OCI-M1 (cell line): ENCODE measurements around the gene LPXN.
A peak's percentile ranks its signal among the peaks of the same experiment; 100 is the strongest.

ENCODE experiments used
- DNase-seq: peaks from one replicate; lab custom pipeline; 2025; lab: John Stamatoyannopoulos, UW

LPXN gene

GRCh38 chr11:58575377-58576020, at the start of gene LPXN:
Gene LPXN (minus strand): TSS chr11:58575856. CDS start chr11:58575772, 84 bp downstream.
- DNase-seq = peak; percentile 80

GRCh38 chr11:58625086-58625485, 49.4 kb upstream of the LPXN start:
- no peak for DNase-seq

- DNase-seq = no peak
Measured at GRCh38 chr11:58622344-58622743, 46.7 kb upstream of the LPXN start, which contains the start of gene CNTF. Gene CNTF (plus strand): TSS chr11:58622665. CDS start chr11:58622753, 88 bp downstream.

- DNase-seq = no peak
Measured at GRCh38 chr11:58621586-58622262, 46.1 kb upstream of the LPXN start.

GRCh38 chr11:58617976-58618557, 42.4 kb upstream of the LPXN start:
- no peak for DNase-seq

- no peak for DNase-seq
Measured at GRCh38 chr11:58616594-58616993, 40.9 kb upstream of the LPXN start.

GRCh38 chr11:58615559-58615958, 39.9 kb upstream of the LPXN start:
- DNase-seq = no peak

- no peak for DNase-seq
Measured at GRCh38 chr11:58613228-58613627, 37.6 kb upstream of the LPXN start.

GRCh38 chr11:58609723-58610122, 34.1 kb upstream of the LPXN start:
- peak; percentile 17 for DNase-seq

- no peak for DNase-seq
Measured at GRCh38 chr11:58608331-58608730, 32.7 kb upstream of the LPXN start.

GRCh38 chr11:58606930-58607714, 31.5 kb upstream of the LPXN start:
- no peak for DNase-seq

- no peak for DNase-seq
Measured at GRCh38 chr11:58600510-58600909, 24.9 kb upstream of the LPXN start.

- DNase-seq = no peak
Measured at GRCh38 chr11:58597486-58598144, 22.0 kb upstream of the LPXN start.

- DNase-seq = no peak
Measured at GRCh38 chr11:58596621-58597020, 21.0 kb upstream of the LPXN start.

- no peak for DNase-seq
Measured at GRCh38 chr11:58594826-58595225, 19.2 kb upstream of the LPXN start.

- no peak for DNase-seq
Measured at GRCh38 chr11:58592760-58593472, 17.3 kb upstream of the LPXN start.

GRCh38 chr11:58591659-58592058, 16.0 kb upstream of the LPXN start:
- DNase-seq = no peak

- no peak for DNase-seq
Measured at GRCh38 chr11:58586998-58587397, 11.3 kb upstream of the LPXN start.

GRCh38 chr11:58582437-58582836, 6.8 kb upstream of the LPXN start:
- DNase-seq = peak; percentile 41

GRCh38 chr11:58580311-58580710, 4.7 kb upstream of the LPXN start:
- peak; percentile 55 for DNase-seq
